HG03432 (cell line): ENCODE data around the gene CCDC9B.

Experiments used
- ATAC-seq: cut with Tn5 transposase; IDR thresholded peaks from one replicate; pipeline ENCODE4 v1.9.1; 2021; ENCODE audit warnings: mild to moderate bottlenecking, moderate library complexity; ENCODE audit not compliant: unreplicated experiment

The CCDC9B gene

DNA sequence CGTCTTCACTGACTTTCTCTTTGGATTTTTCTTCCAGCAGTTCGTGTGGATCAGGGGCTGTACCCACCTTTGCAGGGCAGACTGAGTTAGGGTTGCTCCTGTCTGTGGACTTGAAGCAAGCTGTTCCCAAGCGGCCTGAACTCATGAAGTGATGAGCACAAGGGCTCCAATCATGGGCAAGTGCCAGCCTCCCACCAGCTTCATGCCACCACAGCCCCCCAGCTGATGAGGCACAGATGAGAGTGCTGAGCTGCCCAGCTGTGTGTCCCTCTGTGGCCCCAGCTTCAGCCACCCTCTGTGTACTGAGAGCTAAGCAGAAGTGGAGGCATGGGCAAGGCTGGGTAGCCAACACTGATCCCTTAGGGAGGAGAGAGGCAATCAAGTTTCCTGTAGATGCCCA, 29.7 kb downstream of the CCDC9B start:
- no peak for ATAC-seq

DNA sequence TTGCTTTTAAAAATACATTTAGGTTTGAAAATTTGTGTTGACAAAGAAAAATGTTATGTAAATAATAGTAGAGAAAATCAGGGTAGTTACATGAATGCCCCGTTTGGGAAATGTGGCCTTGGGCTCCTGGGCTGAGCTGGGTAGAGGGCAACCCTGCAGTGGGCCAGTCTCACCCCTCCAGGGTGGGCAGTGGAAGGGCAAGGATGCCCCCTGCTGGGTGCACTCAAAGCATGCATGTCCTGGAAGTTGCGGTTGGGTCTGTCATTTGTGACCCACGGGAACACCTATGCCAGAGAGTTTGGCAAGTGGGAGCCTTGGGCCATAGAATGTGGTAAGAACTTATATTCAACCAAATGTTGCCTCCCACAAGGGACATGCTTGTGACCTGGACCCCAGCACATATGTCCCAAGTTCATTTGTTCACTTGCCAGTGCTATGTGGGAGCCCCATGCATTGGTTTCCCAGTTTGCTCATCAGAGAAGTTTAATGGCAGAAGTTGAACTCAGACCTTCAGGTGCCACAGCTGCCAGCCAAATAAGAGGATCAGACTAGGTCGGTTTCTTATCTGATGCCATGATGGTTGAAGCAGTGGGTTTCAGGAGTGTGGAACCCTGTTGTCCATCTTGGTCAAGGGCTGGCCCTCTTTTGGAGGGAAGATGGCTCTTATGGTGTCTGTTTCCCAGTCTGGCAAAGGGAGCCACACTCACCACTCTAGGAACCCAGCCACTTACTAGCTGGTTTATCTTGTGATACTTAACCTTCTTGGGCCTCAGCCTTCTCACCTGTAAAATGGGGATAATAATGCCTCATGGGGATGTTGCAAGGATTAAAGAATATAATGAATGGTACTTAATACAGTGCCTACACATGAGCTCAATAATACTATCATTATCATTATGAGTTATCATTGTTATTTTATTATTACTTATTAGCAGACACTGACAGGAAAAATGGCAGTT, 30.5 kb downstream of the CCDC9B start:
- no peak for ATAC-seq

DNA sequence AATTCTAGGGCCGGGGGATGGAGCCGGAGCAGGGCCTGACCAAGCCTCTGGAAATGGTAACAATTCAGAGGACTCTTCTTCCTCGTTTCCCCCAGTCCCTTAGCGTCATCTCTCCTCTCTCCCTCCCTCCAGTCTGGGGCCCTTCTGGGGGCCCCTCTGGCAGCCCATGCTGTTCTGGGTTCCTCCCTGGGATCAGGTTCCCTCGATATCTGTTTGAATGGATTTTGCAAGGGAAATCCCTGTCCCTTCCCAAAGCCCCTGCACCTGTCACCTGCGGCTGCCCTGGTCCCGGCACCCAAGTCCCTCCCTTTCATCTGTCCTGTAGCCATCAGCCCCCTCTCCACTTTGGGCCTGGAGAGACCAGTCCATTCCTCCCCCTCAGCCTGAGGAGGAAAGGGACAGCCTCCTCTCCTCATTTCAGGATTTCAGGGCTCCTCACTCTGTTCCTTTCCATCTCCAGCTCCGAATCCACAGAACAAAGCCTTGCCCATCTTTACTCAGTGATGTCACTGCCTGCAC, 31.3 kb downstream of the CCDC9B start:
- no peak for ATAC-seq

DNA sequence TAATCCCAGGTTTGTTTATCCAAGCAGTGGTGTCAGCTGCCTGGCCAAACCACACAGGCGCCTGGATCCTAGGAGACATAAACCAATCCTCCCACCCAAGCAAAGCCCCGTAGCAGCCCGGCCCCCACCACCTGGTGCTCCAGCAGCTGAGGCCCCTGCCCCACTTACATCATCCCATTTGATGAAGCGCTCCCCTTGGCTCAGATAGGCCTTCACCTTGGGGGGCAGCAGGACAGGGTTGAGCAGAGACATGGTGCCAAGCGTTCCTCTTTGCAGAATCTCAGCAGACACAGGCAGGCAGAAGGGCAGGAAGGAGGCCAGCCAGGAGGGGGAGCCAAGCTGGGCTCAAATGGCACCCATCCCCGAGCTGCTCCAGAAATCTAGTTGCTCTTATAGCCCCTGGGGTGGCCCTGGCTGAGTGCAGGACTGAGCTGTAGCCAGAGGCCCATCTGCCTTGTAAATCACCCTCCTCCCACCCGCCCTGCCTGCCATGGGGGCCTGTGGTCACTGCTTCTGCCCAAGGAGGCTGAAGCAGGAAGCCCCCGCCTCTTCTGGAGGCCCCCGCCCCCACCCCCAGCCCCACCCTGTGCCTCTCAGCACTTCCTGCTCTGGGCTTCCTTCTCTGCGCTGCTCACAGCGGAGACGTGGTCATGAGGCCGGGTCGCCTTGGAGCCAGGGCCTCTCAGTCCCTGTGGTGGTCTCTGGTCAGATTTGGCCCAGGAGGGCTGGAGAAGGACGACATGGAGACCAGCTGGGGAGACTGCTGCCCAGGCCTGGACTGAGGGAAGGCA, 33.1 kb downstream of the CCDC9B start, which contains the start of gene PLCB2:
PLCB2 (minus strand) TSS at position 515 of the 791 bp plus-strand sequence; CDS start at position 252, 263 bp downstream.
- peak; percentile 69 for ATAC-seq

DNA sequence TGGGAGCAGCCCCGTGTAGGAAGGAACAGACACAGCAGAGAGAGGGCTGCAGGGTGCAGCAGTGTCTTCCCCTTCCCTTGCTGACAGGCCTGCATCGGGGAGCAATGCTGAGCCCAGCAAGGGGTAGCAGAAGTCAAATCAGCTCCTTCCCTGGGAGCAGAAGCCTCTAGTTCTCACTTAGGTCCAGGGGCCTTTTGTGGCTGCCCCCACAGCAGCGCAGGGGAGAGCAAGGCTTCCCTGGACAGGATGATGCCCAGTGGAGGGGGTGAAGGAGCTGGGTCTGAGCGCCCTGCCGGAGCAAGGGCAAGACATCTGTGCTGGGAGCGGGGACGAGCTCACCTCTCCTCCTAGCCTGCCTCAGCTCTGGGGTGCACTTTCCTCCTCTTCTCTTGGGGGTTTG, 33.8 kb downstream of the CCDC9B start:
- ATAC-seq: no peak

DNA sequence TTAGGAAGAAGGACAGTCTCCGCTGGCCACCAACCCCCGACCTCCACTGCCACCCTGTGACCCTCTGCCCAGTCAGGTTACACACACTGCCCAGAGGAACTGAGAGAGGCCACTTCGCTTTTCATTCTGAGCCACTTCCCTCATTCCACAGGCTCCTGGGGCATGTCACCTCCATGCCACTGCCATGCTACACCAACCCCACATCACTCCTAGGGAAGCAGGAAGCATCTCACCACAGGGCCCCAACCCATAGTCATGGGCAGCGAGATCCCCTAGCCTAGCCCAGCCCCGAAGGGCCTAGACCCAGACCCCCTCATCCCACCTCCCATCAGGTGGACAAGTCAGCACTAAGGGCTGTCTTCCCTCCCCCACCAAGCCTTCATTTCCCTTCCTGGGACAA, 34.4 kb downstream of the CCDC9B start:
- ATAC-seq: no peak

DNA sequence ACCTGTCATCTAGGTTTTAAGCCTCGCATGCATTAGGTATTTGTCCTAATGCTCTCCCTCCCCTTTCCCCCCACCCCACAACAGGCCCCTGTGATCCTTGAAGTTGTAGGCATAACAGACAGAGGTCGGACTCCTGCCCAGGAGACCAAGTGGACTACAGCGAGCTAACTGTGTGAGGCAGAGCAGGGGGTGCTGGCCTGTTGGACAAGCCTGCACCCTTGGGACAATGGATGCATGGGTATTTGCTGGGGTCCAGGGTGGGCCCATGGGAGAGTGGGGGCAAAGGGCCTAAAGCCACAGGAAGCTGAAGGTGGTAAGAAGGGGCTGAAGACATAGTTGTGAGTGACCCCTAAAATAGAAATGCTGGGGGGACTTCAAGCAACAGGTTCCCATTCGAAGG, 35.5 kb downstream of the CCDC9B start:
- no peak for ATAC-seq

DNA sequence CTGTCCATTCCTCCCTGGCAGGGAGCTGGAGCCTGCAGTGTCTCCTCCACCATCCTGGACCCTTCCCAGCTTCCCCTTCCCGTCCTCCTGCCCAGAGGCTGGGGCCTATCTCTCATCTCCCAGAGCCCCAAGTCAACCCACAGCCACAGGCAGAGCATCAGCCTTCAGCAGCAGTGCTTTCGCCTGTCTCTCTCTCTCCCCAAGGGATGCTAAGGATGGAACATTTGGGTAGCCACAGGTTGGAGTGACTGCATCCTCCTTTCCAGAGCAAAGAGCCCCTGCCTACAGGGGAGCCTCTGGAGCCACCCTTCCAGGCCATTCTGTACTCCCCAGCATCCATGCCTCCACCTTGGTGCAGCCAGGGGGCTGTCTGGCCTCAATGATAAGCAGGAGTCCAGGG, 37.2 kb downstream of the CCDC9B start:
- ATAC-seq: no peak

DNA sequence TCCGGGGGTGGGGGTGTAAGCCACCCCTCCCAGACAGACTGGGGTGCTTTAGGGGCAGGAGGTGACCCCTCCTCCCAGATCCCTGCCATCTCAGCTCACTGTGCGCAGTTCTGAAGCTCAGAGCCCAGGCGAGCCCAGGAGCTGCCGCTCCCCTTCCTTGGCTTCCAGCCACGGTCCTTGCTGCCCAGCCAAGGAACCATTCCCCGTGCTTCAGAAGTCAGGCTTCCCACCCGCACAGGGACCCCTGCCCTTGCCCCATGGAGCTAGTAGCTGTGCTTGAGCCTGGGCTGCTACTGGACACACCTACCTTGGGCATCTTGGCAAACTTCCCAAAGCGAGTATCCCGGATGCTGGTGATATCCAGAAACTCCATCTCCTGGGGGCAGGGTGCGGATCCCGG, 37.8 kb downstream of the CCDC9B start:
- ATAC-seq: no peak

DNA sequence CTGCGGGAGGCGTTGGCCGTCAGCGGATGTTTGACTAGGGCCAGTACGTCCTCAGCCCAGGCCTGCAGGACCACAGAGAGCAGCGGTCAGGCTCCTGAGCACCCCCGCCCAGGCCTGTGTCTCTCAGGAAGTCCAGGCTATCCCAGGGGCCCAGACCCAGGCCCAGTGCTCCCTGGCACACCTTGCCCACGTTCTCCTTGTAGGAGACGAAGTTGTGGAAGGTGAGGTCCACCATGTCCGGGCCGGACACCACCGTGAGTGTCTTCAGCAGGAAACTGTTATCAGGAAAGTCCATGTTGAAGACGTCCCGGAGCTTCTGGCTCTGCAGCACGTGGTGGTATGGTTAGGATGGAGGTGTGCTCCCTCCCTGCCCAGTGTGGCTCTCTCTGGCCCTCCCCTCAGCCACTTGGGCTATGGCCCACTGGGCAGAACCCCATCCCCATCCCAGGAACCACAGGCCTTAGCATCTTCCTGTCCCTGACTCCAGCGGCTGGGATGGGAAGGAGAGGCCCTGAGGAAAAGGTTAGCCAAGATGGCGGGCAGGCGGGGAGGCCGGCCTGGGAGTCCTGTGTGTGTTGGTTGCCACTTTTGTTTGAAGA, 38.4 kb downstream of the CCDC9B start:
- no peak for ATAC-seq

DNA sequence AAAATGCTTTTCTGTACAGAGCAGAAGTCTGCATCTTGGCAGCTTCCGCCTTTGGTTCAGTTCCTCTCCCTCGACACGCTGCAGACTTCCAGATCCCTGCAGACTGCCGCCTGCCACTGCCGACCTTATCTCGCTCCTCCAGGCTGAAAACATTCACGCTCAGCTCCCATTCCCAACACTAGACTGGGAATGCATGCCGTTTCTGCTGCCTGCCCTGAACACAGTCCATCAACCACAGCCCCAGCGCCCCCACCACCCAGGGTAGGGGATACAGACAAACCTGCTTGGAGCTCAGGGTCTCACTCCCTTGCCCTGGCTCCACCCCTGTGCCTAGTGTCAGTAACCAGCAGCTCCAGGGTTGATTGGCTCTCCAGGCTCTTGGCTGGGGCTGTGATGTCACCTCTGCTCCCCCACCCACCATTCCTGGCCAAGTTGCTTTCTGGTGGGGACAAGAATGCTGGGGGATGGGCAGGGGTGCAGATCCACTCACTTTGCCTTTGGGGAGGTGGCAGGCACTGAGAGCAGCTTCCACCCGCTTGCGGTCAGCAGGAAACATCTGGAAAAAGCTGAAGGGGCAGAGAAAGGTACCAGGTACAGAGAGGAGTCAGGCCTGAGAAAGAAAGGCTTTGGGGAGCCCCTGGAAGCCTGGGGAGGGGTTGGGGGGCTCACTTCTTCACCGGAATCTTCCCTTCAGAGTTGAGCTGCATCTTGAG, 39.1 kb downstream of the CCDC9B start:
- ATAC-seq: no peak

DNA sequence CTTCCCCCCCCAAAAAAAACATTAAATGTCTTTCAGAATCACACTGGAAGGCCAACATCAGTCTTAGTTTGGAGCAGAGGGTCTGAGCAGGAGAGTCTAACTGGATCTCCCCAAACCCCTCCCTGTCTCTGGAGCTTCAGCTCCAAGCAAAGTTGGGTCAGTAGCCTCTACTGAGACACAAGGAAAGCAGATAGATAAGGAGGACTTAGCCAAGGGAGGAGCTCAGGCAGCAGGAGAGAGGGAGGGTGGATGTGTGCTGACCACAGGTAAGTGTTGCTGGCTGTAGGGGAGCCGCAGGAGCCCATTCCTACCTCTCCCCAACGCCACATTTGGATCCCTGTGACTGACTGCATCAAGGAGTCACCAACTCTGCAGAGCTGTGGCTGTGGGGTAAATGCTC, 40.0 kb downstream of the CCDC9B start:
- ATAC-seq: no peak

DNA sequence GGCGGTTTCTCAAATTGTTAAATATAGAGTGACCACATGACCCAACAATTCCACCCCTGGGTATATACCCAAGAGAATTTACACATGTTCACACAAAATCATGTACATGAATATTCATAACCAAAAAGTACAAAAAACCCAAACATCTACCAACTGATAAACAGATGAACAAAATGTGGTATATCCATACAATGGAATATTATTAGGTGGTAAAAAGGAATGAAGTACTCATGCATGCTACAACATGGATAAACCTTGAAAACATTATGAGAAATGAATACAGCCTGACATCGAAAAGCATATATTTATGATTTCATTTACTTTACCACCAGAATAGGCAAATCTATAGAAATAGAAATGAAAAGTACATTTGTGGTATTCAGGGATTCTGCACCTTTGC, 40.4 kb downstream of the CCDC9B start:
- no peak for ATAC-seq

DNA sequence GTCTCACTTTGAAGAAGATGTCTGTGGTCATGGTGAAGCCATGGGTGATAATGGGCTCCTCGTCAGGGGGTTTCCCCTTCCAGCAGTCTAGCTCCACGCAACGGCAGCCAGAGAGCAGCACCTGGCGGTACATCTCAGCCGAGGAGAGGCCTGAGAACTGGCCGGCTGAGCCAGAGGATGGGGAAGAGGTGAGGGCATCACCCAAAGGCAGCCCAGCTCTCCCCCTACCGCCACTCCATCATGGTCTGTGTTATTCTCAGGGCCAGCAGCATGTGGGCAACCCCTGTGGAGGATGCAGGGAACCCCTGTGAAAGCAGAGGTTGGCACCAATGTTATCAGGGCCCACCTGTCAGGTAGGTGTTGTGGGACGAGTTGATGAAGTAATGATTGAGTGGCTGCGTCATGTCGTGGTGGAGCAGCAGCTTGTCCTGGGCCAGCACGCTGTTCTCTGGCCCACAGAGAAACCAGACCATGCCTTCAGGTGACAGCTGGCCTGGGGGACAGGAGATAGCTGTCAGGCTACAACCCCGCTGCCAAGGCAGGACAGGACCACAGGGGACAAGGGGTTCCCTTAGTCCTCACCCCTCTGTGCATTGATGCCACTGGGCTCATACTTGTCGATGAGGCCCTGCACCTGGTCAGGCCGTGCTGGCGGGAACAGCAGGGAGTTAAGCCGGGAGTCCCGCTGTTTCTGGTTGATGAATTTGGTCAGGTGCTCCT, 42.4 kb downstream of the CCDC9B start:
- no peak for ATAC-seq

DNA sequence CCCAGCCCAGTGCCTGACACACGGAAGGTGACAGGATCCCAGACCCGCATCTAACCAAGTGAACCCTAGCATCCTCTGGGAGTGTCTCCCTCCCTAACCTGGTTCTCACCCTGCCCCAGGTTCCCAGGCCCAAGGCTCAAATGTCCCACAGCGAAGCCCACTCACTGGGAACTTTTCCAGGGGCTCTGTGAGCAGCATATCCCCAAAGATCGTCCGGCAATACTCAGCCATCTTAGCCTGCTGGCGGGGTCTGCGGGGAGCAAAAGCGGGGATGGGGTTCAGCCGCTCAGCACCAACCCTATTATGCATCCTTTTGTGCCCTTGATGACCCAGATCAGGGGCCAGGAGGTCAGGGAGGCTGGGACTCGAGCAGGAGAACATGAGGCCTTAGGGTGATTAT, 43.4 kb downstream of the CCDC9B start:
- ATAC-seq: no peak

DNA sequence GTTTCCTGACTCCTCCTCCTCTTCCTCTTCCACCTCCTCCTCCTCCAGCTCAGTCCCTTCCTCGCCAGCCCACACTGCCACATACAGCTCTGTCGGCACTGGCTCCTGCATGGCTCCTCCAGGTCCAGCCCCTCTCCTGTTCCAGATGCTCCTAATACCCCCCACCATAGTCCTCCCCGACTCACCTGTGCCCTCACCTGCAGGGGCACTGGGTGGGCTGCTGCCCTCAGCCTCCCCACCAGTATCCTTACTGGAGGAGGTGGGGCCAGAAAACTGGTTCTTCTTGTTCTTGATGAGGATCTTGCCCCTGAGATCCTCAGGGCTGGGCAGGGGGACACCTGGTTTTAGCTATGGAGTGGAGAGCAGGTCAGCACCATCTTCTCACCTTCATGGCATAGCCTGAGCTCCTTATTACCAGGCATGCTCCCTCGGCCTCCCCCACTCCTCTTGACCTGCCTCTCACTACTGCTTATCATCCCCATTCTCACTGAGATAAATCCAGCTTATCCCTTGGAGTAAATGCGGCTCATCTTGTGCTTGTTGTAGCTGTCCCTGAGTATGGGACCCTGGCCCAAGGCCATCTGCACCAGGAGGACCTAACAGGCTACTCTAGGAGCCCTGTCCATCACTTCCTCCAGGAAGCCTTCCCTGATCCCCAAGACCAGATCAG, 44.0 kb downstream of the CCDC9B start:
- ATAC-seq: no peak

DNA sequence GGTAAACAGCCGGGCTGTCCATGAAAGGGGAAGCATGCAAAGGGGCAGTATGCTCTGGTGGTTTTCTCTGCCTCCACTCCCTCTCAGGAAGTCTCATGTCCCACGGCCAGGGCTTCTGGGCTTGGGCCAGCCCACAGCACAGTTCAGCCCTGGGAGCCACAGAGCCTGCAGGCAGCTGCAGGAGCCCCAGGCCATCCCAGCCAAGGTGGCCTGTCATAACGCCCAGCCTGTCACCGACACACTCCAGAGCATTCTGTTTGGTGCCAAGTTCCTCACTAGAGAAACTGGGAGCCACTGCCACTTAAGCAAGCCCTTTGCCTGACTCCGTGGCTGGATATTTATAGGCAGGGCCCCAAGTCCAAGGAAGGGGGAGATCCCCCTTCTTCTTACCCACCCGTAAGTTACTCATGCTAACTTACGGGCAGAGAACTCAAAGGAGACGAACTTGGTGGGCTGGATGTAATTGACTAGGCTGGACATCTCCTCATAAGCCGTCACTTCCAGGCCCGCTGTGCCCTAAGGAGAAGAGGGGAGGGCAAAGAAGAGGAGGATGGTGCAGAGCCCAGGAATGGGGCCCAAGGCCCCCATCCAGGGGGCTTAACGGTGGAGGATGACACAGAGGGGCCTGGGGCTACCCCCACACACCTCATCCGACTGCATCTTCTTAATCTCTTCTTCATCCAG, 44.7 kb downstream of the CCDC9B start:
- no peak for ATAC-seq

DNA sequence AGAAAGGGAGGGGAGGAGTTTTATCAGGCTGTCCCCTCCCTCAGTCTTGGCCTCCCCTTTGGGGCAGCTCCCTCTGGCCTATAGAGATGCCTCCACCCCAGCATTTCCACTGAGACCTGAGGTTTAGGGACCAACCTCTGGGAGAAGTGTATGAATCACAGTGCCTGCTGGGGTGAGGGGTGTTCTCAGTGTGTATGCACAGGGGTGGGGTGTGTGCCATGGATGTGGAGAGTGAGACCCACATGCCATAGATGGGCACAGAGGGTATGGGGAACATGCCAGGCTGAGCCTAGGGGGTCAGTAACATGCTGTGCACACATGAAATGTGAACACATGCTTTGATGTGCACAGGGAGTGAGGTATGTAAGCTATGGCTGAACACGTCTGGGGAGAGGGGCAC, 45.4 kb downstream of the CCDC9B start:
- ATAC-seq: no peak
